ENCODE measurements around the gene ZC3H15. TPM values are rescaled to one million over a fixed set of nuclear protein-coding genes. Genes with fewer than 3 reads are reported as not detected.

ZC3H15 gene
- total and polyA plus RNA-seq, 2 experiments from 2014 or later: 75.6 to 281 TPM

- peaks cover 1% of the 10 kb centered on the region for H3K4me1 ChIP-seq (ENCODE audit: insufficient read depth)
- no peaks in the 10 kb centered on the region for H4K20me1 ChIP-seq (replicated peaks; ENCODE audit: insufficient read depth)
- H3K4me3 ChIP-seq: no peak overlapping the region
- no peaks in the 10 kb centered on the region for H3F3A ChIP-seq (replicated peaks; ENCODE audit: low read depth)
- Mint-ChIP-seq H3K27me3 (ENCODE audit: insufficient read depth, low read depth, poor library complexity) (no peaks in the 10 kb centered on the region), H3K9me3 (no peaks in the 10 kb centered on the region), H3K36me3 (ENCODE audit: low read depth) (no peaks in the 10 kb centered on the region), H3K27ac (no peak overlapping the region), H3K4me3 (no peak overlapping the region), H3K4me1 (peaks cover 6% of the 10 kb centered on the region; the same call in 2 of the 3 replicates)
- no peaks in the 10 kb centered on the region for H3K9me2 ChIP-seq (ENCODE audit: insufficient read depth)
- H2AFZ ChIP-seq: no peak overlapping the region
- no peaks in the 10 kb centered on the region for H3K79me2 ChIP-seq (replicated peaks; ENCODE audit: insufficient read depth)
- H3K27me3 ChIP-seq (ENCODE audit: insufficient read depth): no peaks in the 10 kb centered on the region
- DNase-seq (ENCODE audit: low spot score): no peak
- H3K36me3 ChIP-seq (ENCODE audit: insufficient read depth): no peaks in the 10 kb centered on the region
- H3K27ac ChIP-seq (ENCODE audit: low read depth): no peak overlapping the region
- H3K4me2 ChIP-seq: no peak overlapping the region
- TF ChIP-seq ZNF462 (CRISPR knock-in tag; IDR thresholded peaks at IDR 0.05): no peak
- TF ChIP-seq REST (IDR thresholded peaks at IDR 0.05; ENCODE audit: unreplicated experiment): no peak
- no peak for ATAC-seq
Observed at GRCh38 chr2:186535861-186536260, 49.8 kb downstream of the ZC3H15 start.

All from GM23338 (cell line).